ENCODE data around the gene PLXDC2.

PLXDC2 gene

GRCh38 chr10:19853831-19854230 is 37.6 kb downstream of the PLXDC2 start:
- WGBS (ENCODE audit: insufficient coverage, insufficient read length): no CpG with 5 or more reads among the region's 5 CpGs
- Histone ChIP-seq H3K27me3 (ENCODE audit: control insufficient read depth, insufficient read depth, low read length) (no peaks in the 10 kb centered on the region), H3K9me3 (ENCODE audit: control insufficient read depth, insufficient read depth, low read length) (no peaks in the 10 kb centered on the region)

DNA sequence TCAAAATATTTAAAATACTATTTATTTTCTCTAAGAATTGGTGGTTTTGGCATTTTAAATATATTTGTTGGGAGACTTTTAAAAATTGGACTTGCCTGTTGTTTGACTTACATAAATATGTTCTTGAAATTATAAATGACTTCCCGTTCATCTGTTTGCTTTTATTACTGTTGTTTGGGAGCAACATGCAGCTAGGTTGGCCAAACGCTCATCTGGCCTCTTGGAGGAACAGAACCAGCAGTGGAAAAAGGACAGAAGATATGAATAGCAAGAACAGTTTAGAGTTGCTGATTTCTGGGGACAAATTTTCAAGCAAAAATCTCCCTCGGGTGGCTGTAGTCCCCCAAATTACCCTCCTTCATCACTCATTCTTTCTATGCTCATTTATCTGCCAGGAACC is 41.6 kb downstream of the PLXDC2 start:
- Histone ChIP-seq H3K36me3 (ENCODE audit: control insufficient read depth, insufficient read depth, low read length) (no peaks in the 10 kb centered on the region), H3K27me3 (ENCODE audit: control insufficient read depth, insufficient read depth, low read length) (no peaks in the 10 kb centered on the region), H3K4me3 (ENCODE audit: low read length) (no peak overlapping the region), H3K9me3 (ENCODE audit: control insufficient read depth, insufficient read depth, low read length) (no peaks in the 10 kb centered on the region), H3K4me1 (ENCODE audit: control insufficient read depth, insufficient read depth, low read length) (no peaks in the 10 kb centered on the region), H3K27ac (ENCODE audit: low read length) (no peak overlapping the region)
- DNase-seq (ENCODE audit: low read depth, low spot score): no peak
- no CpG with 5 or more reads among the region's 3 CpGs for WGBS (ENCODE audit: insufficient coverage, insufficient read length)

More at GRCh38 chr10:19853831-19854230, 37.6 kb downstream of the PLXDC2 start:
- no peaks in the 10 kb centered on the region for H3K36me3 ChIP-seq (ENCODE audit: control insufficient read depth, insufficient read depth, low read length)
- H3K4me1 ChIP-seq (ENCODE audit: control insufficient read depth, insufficient read depth, low read length): no peaks in the 10 kb centered on the region
- no peak overlapping the region for H3K27ac ChIP-seq (ENCODE audit: low read length)
- no peak overlapping the region for H3K4me3 ChIP-seq (ENCODE audit: low read length)
- DNase-seq (ENCODE audit: low read depth, low spot score): no peak

DNA sequence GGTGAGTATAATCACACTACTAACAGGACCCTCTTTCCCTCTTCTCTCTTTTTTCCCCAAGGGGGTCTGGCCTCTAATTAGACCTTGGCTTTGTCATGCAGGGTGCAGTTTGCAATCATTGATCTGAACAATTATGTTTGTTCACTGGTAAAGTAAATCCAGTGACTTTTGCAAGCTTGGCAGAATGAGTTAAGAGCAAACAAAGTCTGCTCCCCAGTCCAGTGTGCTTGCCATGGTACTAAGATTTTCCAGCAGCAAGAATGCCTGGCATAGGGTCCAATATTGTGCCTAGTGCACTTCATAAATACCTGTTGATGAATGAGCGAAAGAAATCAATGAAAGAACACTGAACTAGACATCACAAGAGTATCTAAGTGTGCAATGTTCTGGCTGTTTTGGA is 43.9 kb downstream of the PLXDC2 start:
- H3K27ac ChIP-seq (ENCODE audit: low read length): no peak overlapping the region
- no CpG with 5 or more reads among the region's 1 CpG for WGBS (ENCODE audit: insufficient coverage, insufficient read length)
- H3K4me3 ChIP-seq (ENCODE audit: low read length): no peak overlapping the region
- no peaks in the 10 kb centered on the region for H3K27me3 ChIP-seq (ENCODE audit: control insufficient read depth, insufficient read depth, low read length)
- H3K9me3 ChIP-seq (ENCODE audit: control insufficient read depth, insufficient read depth, low read length): no peaks in the 10 kb centered on the region
- no peak for DNase-seq (ENCODE audit: low read depth, low spot score)
- H3K4me1 ChIP-seq (ENCODE audit: control insufficient read depth, insufficient read depth, low read length): no peaks in the 10 kb centered on the region
- no peaks in the 10 kb centered on the region for H3K36me3 ChIP-seq (ENCODE audit: control insufficient read depth, insufficient read depth, low read length)

GRCh38 chr10:19862811-19863515 is 46.7 kb downstream of the PLXDC2 start:
- WGBS (ENCODE audit: insufficient coverage, insufficient read length): no CpG with 5 or more reads among the region's 8 CpGs
- H3K27me3 ChIP-seq (ENCODE audit: control insufficient read depth, insufficient read depth, low read length): no peaks in the 10 kb centered on the region
- no peak overlapping the region for H3K4me3 ChIP-seq (ENCODE audit: low read length)
- no peaks in the 10 kb centered on the region for H3K4me1 ChIP-seq (ENCODE audit: control insufficient read depth, insufficient read depth, low read length)
- no peak for DNase-seq (ENCODE audit: low read depth, low spot score)
- no peak overlapping the region for H3K27ac ChIP-seq (ENCODE audit: low read length)
- no peaks in the 10 kb centered on the region for H3K36me3 ChIP-seq (ENCODE audit: control insufficient read depth, insufficient read depth, low read length)
- H3K9me3 ChIP-seq (ENCODE audit: control insufficient read depth, insufficient read depth, low read length): no peaks in the 10 kb centered on the region

DNA sequence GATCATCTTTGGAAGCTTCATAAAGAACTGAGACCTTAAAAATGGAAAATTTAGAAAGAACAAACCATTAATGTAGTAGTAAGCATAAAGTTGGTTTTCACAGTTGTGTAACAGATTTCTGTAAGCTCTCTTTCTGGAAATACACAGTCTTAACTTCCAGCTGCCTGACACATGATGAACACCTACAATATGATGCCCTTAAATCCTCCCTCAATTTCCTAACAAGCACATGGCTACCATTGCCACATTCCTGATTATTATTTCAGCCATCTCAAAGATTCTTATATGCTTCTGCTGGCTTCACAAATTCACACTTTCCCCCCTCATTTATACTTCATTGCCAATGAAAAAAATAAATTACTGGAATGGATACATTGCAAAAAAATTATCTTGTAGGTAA is 49.4 kb downstream of the PLXDC2 start:
- DNase-seq (ENCODE audit: low read depth, low spot score): no peak
- no peaks in the 10 kb centered on the region for H3K36me3 ChIP-seq (ENCODE audit: control insufficient read depth, insufficient read depth, low read length)
- H3K27ac ChIP-seq (ENCODE audit: low read length): no peak overlapping the region
- H3K27me3 ChIP-seq (ENCODE audit: control insufficient read depth, insufficient read depth, low read length): no peaks in the 10 kb centered on the region
- no peaks in the 10 kb centered on the region for H3K4me1 ChIP-seq (ENCODE audit: control insufficient read depth, insufficient read depth, low read length)
- no peaks in the 10 kb centered on the region for H3K9me3 ChIP-seq (ENCODE audit: control insufficient read depth, insufficient read depth, low read length)
- no peak overlapping the region for H3K4me3 ChIP-seq (ENCODE audit: low read length)

GRCh38 chr10:19869370-19869769 is 53.1 kb downstream of the PLXDC2 start:
- no peak overlapping the region for H3K27ac ChIP-seq (ENCODE audit: low read length)
- no peaks in the 10 kb centered on the region for H3K4me1 ChIP-seq (ENCODE audit: control insufficient read depth, insufficient read depth, low read length)
- no CpG with 5 or more reads among the region's 1 CpG for WGBS (ENCODE audit: insufficient coverage, insufficient read length)
- no peak overlapping the region for H3K4me3 ChIP-seq (ENCODE audit: low read length)
- DNase-seq (ENCODE audit: low read depth, low spot score): no peak
- no peaks in the 10 kb centered on the region for H3K9me3 ChIP-seq (ENCODE audit: control insufficient read depth, insufficient read depth, low read length)
- H3K27me3 ChIP-seq (ENCODE audit: control insufficient read depth, insufficient read depth, low read length): no peaks in the 10 kb centered on the region
- no peaks in the 10 kb centered on the region for H3K36me3 ChIP-seq (ENCODE audit: control insufficient read depth, insufficient read depth, low read length)

DNA sequence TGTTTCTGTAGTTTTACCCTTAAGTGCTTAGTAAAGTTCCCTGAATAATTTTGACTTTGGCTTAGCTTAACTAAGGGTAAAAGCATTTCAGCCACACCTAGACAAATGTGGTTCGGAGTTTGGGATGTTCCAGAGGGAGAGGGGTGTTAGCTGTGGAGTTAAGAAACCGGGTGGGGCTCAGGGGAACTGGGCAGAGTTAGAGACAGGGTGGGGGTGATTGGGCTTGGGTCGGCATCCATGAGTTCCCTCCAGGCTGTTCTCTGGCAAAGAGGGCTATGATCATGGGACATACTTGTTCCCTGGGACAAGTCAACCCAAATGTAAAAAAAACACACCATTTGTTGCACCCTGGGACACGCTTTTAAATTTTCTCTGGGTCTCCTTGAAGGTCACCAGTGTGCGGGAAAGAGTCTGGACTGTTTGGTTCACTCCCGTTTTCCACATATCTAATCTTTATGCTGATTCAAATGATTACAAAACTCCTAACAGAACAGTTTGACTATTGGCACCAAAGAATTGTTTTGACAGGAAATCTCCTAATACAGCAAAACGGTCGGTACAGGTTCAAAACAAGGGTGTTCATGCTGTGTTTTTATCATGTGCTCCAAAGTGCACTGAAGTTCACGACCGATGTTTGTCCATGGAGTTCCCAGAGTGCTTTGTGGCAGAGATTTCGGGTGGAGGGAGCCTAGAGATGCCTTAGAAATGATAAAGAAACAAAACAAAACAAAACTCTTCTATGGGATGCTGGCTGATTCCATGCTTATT is 56.5 kb downstream of the PLXDC2 start:
- Histone ChIP-seq H3K36me3 (ENCODE audit: control insufficient read depth, insufficient read depth, low read length) (no peaks in the 10 kb centered on the region), H3K27ac (ENCODE audit: low read length) (no peak overlapping the region), H3K27me3 (ENCODE audit: control insufficient read depth, insufficient read depth, low read length) (no peaks in the 10 kb centered on the region), H3K4me3 (ENCODE audit: low read length) (no peak overlapping the region), H3K4me1 (ENCODE audit: control insufficient read depth, insufficient read depth, low read length) (no peaks in the 10 kb centered on the region), H3K9me3 (ENCODE audit: control insufficient read depth, insufficient read depth, low read length) (no peaks in the 10 kb centered on the region)
- no CpG with 5 or more reads among the region's 11 CpGs for WGBS (ENCODE audit: insufficient coverage, insufficient read length)
- no peak for DNase-seq (ENCODE audit: low read depth, low spot score)

DNA sequence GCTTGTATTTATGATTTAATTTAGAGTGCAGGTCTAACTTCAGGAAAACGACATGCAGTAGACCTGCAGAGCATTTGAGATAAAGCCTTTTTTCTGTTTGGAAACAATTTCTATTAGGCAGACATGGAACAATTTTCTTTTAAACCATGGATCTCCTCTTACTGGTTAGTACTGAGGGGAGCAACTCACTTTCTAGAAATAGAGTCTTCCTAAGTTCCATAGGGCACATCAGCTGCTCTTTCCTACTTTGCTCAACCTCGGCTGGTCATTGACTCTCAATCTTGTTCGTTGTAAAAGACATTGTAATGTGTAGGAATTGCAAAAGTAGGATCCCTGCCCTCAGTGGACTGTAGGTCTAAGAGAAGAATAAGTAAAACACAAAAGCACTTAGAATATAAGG is 58.0 kb downstream of the PLXDC2 start:
- no peak overlapping the region for H3K27ac ChIP-seq (ENCODE audit: low read length)
- no peaks in the 10 kb centered on the region for H3K27me3 ChIP-seq (ENCODE audit: control insufficient read depth, insufficient read depth, low read length)
- H3K36me3 ChIP-seq (ENCODE audit: control insufficient read depth, insufficient read depth, low read length): no peaks in the 10 kb centered on the region
- WGBS (ENCODE audit: insufficient coverage, insufficient read length): no CpG with 5 or more reads among the region's 3 CpGs
- H3K9me3 ChIP-seq (ENCODE audit: control insufficient read depth, insufficient read depth, low read length): no peaks in the 10 kb centered on the region
- no peak overlapping the region for H3K4me3 ChIP-seq (ENCODE audit: low read length)
- H3K4me1 ChIP-seq (ENCODE audit: control insufficient read depth, insufficient read depth, low read length): no peaks in the 10 kb centered on the region
- DNase-seq (ENCODE audit: low read depth, low spot score): no peak

DNA sequence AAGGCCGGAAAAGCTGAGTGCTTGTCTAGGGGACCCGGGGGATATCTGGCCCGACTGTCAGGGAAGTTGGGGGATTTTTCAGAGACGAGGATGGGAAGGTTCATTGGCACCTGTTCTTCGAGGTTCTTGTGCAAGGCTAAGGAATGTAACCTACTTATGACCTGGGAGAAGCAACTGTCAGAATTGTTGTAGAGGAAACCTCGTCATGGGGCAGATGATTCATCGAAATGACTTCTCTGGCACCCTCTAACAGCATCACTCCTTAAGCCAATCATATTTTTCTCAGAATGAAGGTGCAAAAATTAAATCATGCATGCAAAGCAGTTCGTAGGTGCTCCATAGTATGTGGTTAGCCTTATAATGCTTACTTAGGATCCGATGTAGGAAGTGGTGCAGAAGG is 58.6 kb downstream of the PLXDC2 start:
- no peaks in the 10 kb centered on the region for H3K36me3 ChIP-seq (ENCODE audit: control insufficient read depth, insufficient read depth, low read length)
- no peak overlapping the region for H3K27ac ChIP-seq (ENCODE audit: low read length)
- H3K27me3 ChIP-seq (ENCODE audit: control insufficient read depth, insufficient read depth, low read length): no peaks in the 10 kb centered on the region
- H3K9me3 ChIP-seq (ENCODE audit: control insufficient read depth, insufficient read depth, low read length): no peaks in the 10 kb centered on the region
- no peak overlapping the region for H3K4me3 ChIP-seq (ENCODE audit: low read length)
- H3K4me1 ChIP-seq (ENCODE audit: control insufficient read depth, insufficient read depth, low read length): no peaks in the 10 kb centered on the region
- DNase-seq (ENCODE audit: low read depth, low spot score): no peak
- WGBS (ENCODE audit: insufficient coverage, insufficient read length): no CpG with 5 or more reads among the region's 9 CpGs

DNA sequence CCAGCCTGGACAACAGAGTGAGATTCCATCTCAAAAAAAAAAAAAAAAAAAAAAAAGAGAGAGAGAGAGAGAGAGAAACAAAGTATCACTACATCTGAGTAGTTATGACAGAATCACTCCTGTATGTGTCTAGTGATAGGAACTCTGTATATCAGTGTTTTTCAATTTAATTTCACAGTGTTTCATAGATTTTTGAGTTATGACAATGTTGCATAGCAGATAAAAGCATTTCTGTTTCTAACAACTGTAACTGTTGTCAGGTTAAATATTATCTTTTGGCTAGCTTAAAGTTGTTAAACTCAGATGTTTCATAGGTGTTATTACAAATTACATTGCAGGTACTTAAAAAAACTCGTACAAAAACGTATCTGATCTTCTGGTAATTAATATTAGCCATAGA is 60.3 kb downstream of the PLXDC2 start:
- Histone ChIP-seq H3K9me3 (ENCODE audit: control insufficient read depth, insufficient read depth, low read length) (no peaks in the 10 kb centered on the region), H3K36me3 (ENCODE audit: control insufficient read depth, insufficient read depth, low read length) (no peaks in the 10 kb centered on the region), H3K4me3 (ENCODE audit: low read length) (no peak overlapping the region), H3K27ac (ENCODE audit: low read length) (no peak overlapping the region), H3K4me1 (ENCODE audit: control insufficient read depth, insufficient read depth, low read length) (no peaks in the 10 kb centered on the region), H3K27me3 (ENCODE audit: control insufficient read depth, insufficient read depth, low read length) (no peaks in the 10 kb centered on the region)
- no peak for DNase-seq (ENCODE audit: low read depth, low spot score)
- no CpG with 5 or more reads among the region's 2 CpGs for WGBS (ENCODE audit: insufficient coverage, insufficient read length)

All from iPS DF 6.9 (cell line).